Mucosa of stomach (tissue), 1 donor: ENCODE results near the gene MATN1.

Source experiments
- H3K27me3 ChIP-seq: one replicate; pipeline ENCODE4 v1.7.0; 2013; ENCODE audit warnings: mild to moderate bottlenecking, low read length; ENCODE audit not compliant: control insufficient read depth, insufficient read depth
- H3K36me3 ChIP-seq: one replicate; pipeline ENCODE4 v1.7.0; 2013; ENCODE audit warnings: low read length; ENCODE audit not compliant: control insufficient read depth, insufficient read depth
- H3K4me1 ChIP-seq: one replicate; pipeline ENCODE4 v1.7.0; 2013; ENCODE audit warnings: mild to moderate bottlenecking, low read length; ENCODE audit not compliant: control insufficient read depth, insufficient read depth
- H3K4me3 ChIP-seq: one replicate; pipeline ENCODE4 v1.7.0; 2013; ENCODE audit warnings: low read length
- H3K9ac ChIP-seq: one replicate; pipeline ENCODE4 v1.7.0; 2013; ENCODE audit warnings: mild to moderate bottlenecking, low read length, moderate library complexity
- H3K9me3 ChIP-seq: one replicate; pipeline ENCODE4 v1.7.0; 2013; ENCODE audit warnings: mild to moderate bottlenecking, low read length, moderate library complexity; ENCODE audit not compliant: control insufficient read depth
- donor health status: Pancreatic carcinoma.

Gene MATN1

DNA sequence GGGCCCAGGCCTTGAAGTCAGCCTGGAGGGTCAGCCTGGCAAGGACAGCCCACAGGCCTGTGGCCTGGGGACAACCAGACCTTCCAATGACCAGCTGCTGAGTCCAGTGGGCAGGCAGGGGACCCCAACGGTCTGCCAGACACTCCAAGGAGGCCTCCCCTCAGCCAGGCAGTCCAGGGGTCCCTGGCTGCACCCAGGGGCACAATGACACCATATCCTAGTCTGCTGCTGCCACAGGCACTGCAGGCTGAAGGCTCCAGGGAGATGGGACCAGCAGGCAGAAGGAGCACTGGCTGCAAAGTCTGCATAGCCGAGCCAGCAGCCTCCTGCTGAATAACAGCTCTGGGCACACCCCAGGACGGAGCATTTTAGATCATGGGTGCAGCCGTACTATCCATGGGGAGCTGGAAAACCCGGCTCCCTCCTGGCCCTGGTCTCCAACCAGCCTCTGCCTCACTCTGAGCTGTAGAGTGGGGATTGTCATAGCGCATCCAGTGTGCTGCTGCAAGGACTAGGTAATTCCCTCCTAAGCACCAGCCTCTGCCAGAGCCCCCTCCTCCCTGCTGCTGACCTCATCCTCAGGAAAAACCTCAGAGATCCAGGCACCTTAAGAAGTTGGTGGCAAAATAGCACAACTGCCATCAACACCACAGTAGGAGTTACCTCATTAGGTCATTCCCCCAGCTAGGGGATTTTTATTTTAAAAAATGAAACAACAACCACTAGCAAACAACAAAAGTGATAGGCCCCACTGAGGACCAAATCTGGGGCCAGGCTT lies 39.0 kb upstream of the MATN1 start:
- Histone ChIP-seq H3K4me1 (no peaks in the 10 kb centered on the region), H3K4me3 (no peak overlapping the region), H3K9ac (no peak overlapping the region), H3K36me3 (no peaks in the 10 kb centered on the region), H3K9me3 (no peaks in the 10 kb centered on the region), H3K27me3 (no peaks in the 10 kb centered on the region)

- Histone ChIP-seq H3K4me3 (no peak overlapping the region), H3K9me3 (no peaks in the 10 kb centered on the region), H3K36me3 (no peaks in the 10 kb centered on the region), H3K9ac (no peak overlapping the region), H3K4me1 (no peaks in the 10 kb centered on the region), H3K27me3 (no peaks in the 10 kb centered on the region)
Measured at GRCh38 chr1:30761381-30762151, 38.2 kb upstream of the MATN1 start.

- H3K4me1 ChIP-seq: no peaks in the 10 kb centered on the region
Measured at GRCh38 chr1:30760596-30761324, 37.4 kb upstream of the MATN1 start.

DNA sequence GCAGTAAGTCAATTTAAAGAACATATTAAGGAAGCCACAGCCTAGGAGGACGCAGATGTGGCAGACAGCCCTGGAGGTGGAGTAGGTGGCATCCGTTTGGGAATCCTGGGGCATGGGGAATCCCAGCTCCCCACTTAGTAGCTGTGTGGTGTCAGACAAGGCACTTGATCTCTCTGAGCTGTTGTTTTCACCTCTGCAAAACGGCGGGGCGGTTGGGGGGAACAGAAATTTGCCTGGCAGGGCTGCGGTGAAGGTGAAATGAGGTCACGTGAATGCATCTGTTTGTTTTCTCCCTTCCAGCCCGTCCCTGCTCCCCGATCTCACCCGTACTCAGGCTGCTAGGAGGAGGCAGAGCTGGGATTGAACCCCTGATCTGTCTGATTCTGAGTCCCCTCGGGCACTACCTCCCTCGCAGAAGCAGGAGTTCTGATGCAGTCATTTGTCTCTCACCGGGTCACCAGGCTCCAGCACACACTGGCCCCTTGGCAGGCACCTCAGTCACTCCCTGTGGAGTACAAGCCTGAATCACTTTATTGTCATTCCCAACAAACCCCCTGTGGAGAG lies 36.4 kb upstream of the MATN1 start:
- Histone ChIP-seq H3K4me1 (no peaks in the 10 kb centered on the region), H3K36me3 (no peaks in the 10 kb centered on the region), H3K27me3 (peaks cover under 1% of the 10 kb centered on the region), H3K4me3 (no peak overlapping the region), H3K9me3 (no peaks in the 10 kb centered on the region), H3K9ac (no peak overlapping the region)

More at GRCh38 chr1:30760596-30761324, 37.4 kb upstream of the MATN1 start:
- H3K9me3 ChIP-seq: no peaks in the 10 kb centered on the region
- no peak overlapping the region for H3K4me3 ChIP-seq
- H3K27me3 ChIP-seq: no peaks in the 10 kb centered on the region
- H3K36me3 ChIP-seq: no peaks in the 10 kb centered on the region
- no peak overlapping the region for H3K9ac ChIP-seq

DNA sequence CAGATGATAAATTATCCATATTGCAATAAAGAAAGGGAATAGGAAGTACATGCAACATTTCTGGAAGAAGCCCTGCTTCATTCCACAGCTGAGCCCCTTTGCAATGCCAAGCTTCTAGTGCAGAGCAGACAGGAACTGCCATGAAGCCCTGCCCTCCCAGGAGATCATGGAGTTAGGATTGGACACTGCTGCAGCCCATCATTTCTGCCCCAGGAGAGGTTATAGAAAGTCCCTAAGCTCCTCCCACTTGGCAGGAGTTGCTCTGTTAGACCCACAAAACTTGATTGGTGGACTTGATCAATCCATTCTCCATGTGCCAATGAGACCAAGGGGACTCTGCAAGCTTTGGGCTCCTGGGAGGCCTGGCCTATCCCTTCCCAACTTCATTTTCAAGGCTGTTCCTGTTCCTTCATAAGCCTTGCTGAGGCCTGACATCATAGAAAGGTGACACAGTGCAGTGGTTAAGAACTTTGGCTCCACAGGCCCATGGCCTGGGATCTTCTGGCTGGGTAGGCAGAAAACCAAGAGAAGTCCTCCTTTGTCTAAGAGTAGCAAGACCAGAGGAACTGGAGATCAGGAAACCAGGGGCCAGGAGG lies 35.5 kb upstream of the MATN1 start:
- no peak overlapping the region for H3K4me3 ChIP-seq
- no peaks in the 10 kb centered on the region for H3K4me1 ChIP-seq
- H3K9ac ChIP-seq: no peak overlapping the region
- H3K36me3 ChIP-seq: no peaks in the 10 kb centered on the region
- peaks cover 4% of the 10 kb centered on the region for H3K27me3 ChIP-seq
- H3K9me3 ChIP-seq: no peaks in the 10 kb centered on the region

DNA sequence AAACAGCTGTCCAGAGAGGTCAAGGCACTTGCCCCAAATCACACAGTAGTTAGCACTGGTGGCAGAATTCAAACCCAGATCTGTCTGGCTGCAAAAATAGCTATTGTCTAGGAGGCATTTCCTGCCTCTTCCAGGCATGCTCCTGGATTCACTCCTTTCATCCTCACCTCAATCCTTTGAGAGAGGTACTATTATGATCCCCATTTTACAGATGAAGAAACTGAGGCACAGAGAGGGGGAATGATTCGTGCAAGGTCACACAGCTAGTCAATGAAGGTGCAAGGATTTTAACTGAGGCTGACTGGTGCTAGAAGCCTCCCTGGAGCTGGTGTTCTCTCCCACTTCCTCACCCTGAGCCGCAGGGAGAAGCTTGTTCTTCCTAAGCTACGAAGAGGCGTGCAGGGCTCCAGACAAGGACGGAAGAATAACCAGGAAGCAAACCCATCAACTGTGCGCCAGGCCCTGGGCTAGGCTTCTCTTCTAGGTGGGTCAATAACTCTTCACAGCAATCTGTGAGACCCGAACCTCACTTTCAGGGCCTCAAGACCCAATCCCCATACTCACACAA lies 34.8 kb upstream of the MATN1 start:
- no peaks in the 10 kb centered on the region for H3K4me1 ChIP-seq
- H3K4me3 ChIP-seq: no peak overlapping the region
- H3K9ac ChIP-seq: no peak overlapping the region
- no peaks in the 10 kb centered on the region for H3K9me3 ChIP-seq
- H3K27me3 ChIP-seq: peaks cover 4% of the 10 kb centered on the region
- H3K36me3 ChIP-seq: no peaks in the 10 kb centered on the region

GRCh38 chr1:30757352-30758120 lies 34.2 kb upstream of the MATN1 start, which contains the start of gene LAPTM5:
TSS of gene LAPTM5 (minus strand) at chr1:30757774. CDS start at chr1:30757745, 29 bp downstream.
- H3K4me1 ChIP-seq: no peaks in the 10 kb centered on the region
- H3K9me3 ChIP-seq: no peaks in the 10 kb centered on the region
- peak within 1 kb of the TSS; percentile 63 for H3K9ac ChIP-seq
- peak within 1 kb of the TSS; percentile 12 for H3K4me3 ChIP-seq
- H3K27me3 ChIP-seq: peaks cover 4% of the 10 kb centered on the region
- H3K36me3 ChIP-seq: no peaks in the 10 kb centered on the region

DNA sequence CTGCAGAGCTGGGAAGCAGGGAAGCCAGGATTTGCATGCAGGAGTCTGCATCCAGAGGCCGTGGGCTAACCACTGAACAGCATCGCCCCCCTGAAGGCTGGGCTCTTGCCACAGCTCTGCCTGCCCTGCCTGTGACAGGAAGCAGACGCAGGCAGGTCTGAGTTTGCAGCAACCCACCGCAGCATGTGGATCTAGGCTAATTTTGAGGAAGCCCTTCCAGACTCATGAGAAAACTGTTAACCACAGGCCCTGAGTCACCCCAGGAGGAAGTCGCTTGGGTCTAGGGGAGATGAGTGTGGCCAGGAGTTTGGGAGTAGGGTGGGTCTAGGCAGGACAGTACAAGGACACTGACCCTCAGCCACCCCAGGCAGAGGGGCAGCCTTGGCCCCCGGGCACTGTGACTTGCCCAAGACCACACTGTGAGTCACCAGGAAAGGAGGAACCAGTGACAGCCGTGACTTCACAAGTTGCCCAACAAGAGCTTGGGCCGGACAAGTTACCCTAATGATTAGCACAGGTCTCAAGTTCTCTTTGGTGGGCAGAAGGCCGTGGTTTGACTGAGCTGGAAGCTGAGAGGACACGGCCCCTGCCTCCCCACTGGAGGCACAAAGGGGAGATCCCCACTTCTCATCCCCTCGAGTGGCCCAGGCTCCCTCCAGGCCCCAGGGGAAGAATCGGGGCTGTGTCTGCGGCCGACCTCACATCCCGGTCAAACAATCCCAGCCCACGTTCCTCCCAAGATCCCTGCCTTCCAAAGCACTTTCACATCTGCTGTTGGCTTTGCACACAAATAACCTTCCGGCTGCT lies 33.4 kb upstream of the MATN1 start:
- H3K4me3 ChIP-seq: peak overlapping the region; percentile 12
- no peaks in the 10 kb centered on the region for H3K4me1 ChIP-seq

DNA sequence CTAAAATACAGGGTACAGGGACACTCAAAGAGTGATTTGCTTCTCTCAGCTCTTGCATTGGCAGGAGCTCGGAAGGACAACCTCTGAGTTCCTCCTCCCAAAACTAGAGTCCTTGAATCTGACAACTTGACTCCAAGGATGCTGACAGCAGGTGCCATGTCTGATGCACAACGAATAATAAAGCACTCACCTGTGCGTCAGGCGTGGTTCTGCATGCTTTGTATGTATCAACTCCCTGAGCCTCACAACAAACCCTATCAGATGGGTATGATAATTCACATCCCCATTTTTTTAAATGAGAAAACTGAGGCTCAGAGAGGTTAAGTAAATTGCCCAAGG lies 32.8 kb upstream of the MATN1 start:
- Histone ChIP-seq H3K9ac (peak overlapping the region; percentile 15), H3K36me3 (no peaks in the 10 kb centered on the region), H3K4me1 (no peaks in the 10 kb centered on the region), H3K4me3 (no peak overlapping the region), H3K9me3 (no peaks in the 10 kb centered on the region), H3K27me3 (peaks cover 4% of the 10 kb centered on the region)

More for the DNA sequence above, 33.4 kb upstream of the MATN1 start:
- Histone ChIP-seq H3K36me3 (no peaks in the 10 kb centered on the region), H3K9me3 (no peaks in the 10 kb centered on the region), H3K9ac (peak overlapping the region; percentile 63), H3K27me3 (peaks cover 4% of the 10 kb centered on the region)

GRCh38 chr1:30755746-30756145 lies 32.4 kb upstream of the MATN1 start:
- no peaks in the 10 kb centered on the region for H3K9me3 ChIP-seq
- H3K36me3 ChIP-seq: no peaks in the 10 kb centered on the region
- H3K4me3 ChIP-seq: no peak overlapping the region
- no peak overlapping the region for H3K9ac ChIP-seq
- no peaks in the 10 kb centered on the region for H3K4me1 ChIP-seq
- H3K27me3 ChIP-seq: peaks cover 4% of the 10 kb centered on the region
